ENCODE measurements around the gene CPSF6. TPM values are rescaled to one million over a fixed set of nuclear protein-coding genes. Genes with fewer than 3 reads are reported as not detected.

Gene CPSF6
- total and polyA plus RNA-seq, 2 of the 8 experiments (the other 6 are each of a cell fraction or from before 2014, with no cell fraction given): 92.7 to 167 TPM

DNA sequence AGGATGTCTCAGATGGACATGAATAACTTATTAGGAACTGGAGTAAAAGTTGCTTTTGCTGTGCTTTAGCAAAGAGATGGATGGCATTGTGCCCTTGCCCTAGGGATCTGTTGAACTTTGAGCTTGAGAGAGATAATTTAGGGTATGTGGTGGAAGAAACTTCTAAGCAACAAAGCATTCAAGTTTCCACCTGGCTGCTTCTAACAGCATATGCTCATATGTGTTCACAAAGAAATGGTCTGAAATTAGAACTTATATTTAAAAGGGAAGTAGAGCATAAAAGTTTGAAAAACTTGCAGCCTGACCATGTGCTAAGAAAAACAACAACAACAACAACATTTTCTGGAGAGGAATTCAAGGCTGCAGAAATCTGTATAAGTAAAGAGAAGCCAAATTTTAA lies 7.9 kb upstream of the CPSF6 start (continued):
- TF ChIP-seq, protein P1, sequence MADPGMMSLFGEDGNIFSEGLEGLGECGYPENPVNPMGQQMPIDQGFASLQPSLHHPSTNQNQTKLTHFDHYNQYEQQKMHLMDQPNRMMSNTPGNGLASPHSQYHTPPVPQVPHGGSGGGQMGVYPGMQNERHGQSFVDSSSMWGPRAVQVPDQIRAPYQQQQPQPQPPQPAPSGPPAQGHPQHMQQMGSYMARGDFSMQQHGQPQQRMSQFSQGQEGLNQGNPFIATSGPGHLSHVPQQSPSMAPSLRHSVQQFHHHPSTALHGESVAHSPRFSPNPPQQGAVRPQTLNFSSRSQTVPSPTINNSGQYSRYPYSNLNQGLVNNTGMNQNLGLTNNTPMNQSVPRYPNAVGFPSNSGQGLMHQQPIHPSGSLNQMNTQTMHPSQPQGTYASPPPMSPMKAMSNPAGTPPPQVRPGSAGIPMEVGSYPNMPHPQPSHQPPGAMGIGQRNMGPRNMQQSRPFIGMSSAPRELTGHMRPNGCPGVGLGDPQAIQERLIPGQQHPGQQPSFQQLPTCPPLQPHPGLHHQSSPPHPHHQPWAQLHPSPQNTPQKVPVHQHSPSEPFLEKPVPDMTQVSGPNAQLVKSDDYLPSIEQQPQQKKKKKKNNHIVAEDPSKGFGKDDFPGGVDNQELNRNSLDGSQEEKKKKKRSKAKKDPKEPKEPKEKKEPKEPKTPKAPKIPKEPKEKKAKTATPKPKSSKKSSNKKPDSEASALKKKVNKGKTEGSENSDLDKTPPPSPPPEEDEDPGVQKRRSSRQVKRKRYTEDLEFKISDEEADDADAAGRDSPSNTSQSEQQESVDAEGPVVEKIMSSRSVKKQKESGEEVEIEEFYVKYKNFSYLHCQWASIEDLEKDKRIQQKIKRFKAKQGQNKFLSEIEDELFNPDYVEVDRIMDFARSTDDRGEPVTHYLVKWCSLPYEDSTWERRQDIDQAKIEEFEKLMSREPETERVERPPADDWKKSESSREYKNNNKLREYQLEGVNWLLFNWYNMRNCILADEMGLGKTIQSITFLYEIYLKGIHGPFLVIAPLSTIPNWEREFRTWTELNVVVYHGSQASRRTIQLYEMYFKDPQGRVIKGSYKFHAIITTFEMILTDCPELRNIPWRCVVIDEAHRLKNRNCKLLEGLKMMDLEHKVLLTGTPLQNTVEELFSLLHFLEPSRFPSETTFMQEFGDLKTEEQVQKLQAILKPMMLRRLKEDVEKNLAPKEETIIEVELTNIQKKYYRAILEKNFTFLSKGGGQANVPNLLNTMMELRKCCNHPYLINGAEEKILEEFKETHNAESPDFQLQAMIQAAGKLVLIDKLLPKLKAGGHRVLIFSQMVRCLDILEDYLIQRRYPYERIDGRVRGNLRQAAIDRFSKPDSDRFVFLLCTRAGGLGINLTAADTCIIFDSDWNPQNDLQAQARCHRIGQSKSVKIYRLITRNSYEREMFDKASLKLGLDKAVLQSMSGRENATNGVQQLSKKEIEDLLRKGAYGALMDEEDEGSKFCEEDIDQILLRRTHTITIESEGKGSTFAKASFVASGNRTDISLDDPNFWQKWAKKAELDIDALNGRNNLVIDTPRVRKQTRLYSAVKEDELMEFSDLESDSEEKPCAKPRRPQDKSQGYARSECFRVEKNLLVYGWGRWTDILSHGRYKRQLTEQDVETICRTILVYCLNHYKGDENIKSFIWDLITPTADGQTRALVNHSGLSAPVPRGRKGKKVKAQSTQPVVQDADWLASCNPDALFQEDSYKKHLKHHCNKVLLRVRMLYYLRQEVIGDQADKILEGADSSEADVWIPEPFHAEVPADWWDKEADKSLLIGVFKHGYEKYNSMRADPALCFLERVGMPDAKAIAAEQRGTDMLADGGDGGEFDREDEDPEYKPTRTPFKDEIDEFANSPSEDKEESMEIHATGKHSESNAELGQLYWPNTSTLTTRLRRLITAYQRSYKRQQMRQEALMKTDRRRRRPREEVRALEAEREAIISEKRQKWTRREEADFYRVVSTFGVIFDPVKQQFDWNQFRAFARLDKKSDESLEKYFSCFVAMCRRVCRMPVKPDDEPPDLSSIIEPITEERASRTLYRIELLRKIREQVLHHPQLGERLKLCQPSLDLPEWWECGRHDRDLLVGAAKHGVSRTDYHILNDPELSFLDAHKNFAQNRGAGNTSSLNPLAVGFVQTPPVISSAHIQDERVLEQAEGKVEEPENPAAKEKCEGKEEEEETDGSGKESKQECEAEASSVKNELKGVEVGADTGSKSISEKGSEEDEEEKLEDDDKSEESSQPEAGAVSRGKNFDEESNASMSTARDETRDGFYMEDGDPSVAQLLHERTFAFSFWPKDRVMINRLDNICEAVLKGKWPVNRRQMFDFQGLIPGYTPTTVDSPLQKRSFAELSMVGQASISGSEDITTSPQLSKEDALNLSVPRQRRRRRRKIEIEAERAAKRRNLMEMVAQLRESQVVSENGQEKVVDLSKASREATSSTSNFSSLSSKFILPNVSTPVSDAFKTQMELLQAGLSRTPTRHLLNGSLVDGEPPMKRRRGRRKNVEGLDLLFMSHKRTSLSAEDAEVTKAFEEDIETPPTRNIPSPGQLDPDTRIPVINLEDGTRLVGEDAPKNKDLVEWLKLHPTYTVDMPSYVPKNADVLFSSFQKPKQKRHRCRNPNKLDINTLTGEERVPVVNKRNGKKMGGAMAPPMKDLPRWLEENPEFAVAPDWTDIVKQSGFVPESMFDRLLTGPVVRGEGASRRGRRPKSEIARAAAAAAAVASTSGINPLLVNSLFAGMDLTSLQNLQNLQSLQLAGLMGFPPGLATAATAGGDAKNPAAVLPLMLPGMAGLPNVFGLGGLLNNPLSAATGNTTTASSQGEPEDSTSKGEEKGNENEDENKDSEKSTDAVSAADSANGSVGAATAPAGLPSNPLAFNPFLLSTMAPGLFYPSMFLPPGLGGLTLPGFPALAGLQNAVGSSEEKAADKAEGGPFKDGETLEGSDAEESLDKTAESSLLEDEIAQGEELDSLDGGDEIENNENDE (IDR thresholded peaks at IDR 0.05; ENCODE audit: insufficient replicate concordance, low read length): no peak
- TF ChIP-seq JUN (IDR thresholded peaks at IDR 0.05; ENCODE audit: low read depth, low read length) (no peak), EGR1 (IDR thresholded peaks at IDR 0.05; ENCODE audit: borderline replicate concordance, low read depth, low read length) (no peak), HDAC6 (IDR thresholded peaks at IDR 0.05; ENCODE audit: low read depth, low read length) (no peak), SP1 (IDR thresholded peaks at IDR 0.05; ENCODE audit: low read depth, low read length) (no peak), SP2 (IDR thresholded peaks at IDR 0.05; ENCODE audit: low read length) (no peak), CHD1 (IDR thresholded peaks at IDR 0.05; ENCODE audit: low read depth, low read length) (no peak), MAFK (IDR thresholded peaks at IDR 0.05; ENCODE audit: low read depth, low read length) (no peak), POLR2A (IDR thresholded peaks at IDR 0.05; ENCODE audit: control extremely low read depth in 1 of 2, low read depth in 2 of 2, low read length in 2 of 2) (no peak), SP4 (IDR thresholded peaks at IDR 0.05; ENCODE audit: low read length) (no peak), BACH1 (IDR thresholded peaks at IDR 0.05; ENCODE audit: low read length) (no peak)
- TF ChIP-seq, protein P2, sequence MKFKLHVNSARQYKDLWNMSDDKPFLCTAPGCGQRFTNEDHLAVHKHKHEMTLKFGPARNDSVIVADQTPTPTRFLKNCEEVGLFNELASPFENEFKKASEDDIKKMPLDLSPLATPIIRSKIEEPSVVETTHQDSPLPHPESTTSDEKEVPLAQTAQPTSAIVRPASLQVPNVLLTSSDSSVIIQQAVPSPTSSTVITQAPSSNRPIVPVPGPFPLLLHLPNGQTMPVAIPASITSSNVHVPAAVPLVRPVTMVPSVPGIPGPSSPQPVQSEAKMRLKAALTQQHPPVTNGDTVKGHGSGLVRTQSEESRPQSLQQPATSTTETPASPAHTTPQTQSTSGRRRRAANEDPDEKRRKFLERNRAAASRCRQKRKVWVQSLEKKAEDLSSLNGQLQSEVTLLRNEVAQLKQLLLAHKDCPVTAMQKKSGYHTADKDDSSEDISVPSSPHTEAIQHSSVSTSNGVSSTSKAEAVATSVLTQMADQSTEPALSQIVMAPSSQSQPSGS (IDR thresholded peaks at IDR 0.05; ENCODE audit: low read length): no peak
